Lung (tissue), 12 donors: Measurements from ENCODE around the gene DEPDC5. TPM values are rescaled to one million over a fixed set of nuclear protein-coding genes. Genes with fewer than 3 reads are reported as not detected.
"Not testable (repeated sequence)": the region's sequence is repeated elsewhere in the genome, so short reads cannot be mapped to it uniquely, and the experiment has no call there.

Experiments
- ATAC-seq: fragments of 200-7000 bp; cut with Tn5 transposase; one replicate; pipeline ENCODE4 v1.9.1; 2020; ENCODE audit warnings: moderate number of reproducible peaks; ENCODE audit not compliant: insufficient read depth, low FRiP score
- DNase-seq, 3 donors: peaks; one replicate each; pipeline ENCODE4 v3.0.0-alpha.2; 2013 to 2017
- H3K27ac ChIP-seq, 2 donors: one replicate each; pipeline ENCODE4 v1.5.1; 2013; ENCODE audit warnings: mild to moderate bottlenecking in 2 of 2, moderate library complexity in 2 of 2, control low read depth in 1 of 2, inconsistent platforms in 1 of 2, low read depth in 1 of 2, low read length in 1 of 2
- H3K27me3 ChIP-seq, 3 donors: one replicate each; pipeline ENCODE4 v1.5.1; 2013; ENCODE audit warnings: low read length in 2 of 3; ENCODE audit not compliant: control insufficient read depth in 3 of 3, insufficient read depth in 3 of 3
- H3K36me3 ChIP-seq, 4 donors: one replicate each; pipeline ENCODE4 v1.5.1; 2013; ENCODE audit warnings: low read length in 4 of 4, mild to moderate bottlenecking in 1 of 4, moderate library complexity in 1 of 4; ENCODE audit not compliant: control insufficient read depth in 4 of 4, insufficient read depth in 4 of 4
- H3K4me1 ChIP-seq, 5 donors: one replicate each; pipeline ENCODE4 v1.5.1; 2013; ENCODE audit warnings: low read length in 5 of 5, mild to moderate bottlenecking in 2 of 5, moderate library complexity in 1 of 5; ENCODE audit not compliant: control insufficient read depth in 5 of 5, insufficient read depth in 5 of 5
- H3K4me3 ChIP-seq: one replicate; pipeline ENCODE4 v1.5.1; 2013; ENCODE audit warnings: mild to moderate bottlenecking, control low read depth, moderate library complexity
- H3K9ac ChIP-seq, 2 donors: one replicate each; pipeline ENCODE4 v1.5.1; 2013; ENCODE audit warnings: low read length in 2 of 2, control low read depth in 1 of 2; ENCODE audit not compliant: insufficient read depth in 1 of 2
- H3K9me3 ChIP-seq, 4 donors: one replicate each; pipeline ENCODE4 v1.5.1; 2013; ENCODE audit warnings: low read length in 3 of 4, mild to moderate bottlenecking in 1 of 4, moderate library complexity in 1 of 4; ENCODE audit not compliant: control insufficient read depth in 4 of 4, insufficient read depth in 3 of 4
- CTCF ChIP-seq: IDR thresholded peaks from 2 replicates; pipeline ENCODE4 v1.5.1; 2012; ENCODE audit warnings: mild to moderate bottlenecking; ENCODE audit errors: control extremely low read depth, extremely low read depth
- WGBS, 2 donors: extraction: QIAGEN DNeasy Blood & Tissue Kit; methylation state at CpG; one replicate each; pipeline ENCODE4 v1.1.7; 2013; 5-methylcytosine and 5-hydroxymethylcytosine counted together
- polyA plus RNA-seq, 2 donors: library from polyadenylated mRNA; stranded (reverse); fragments of 200-250 nt; gene quantifications; one replicate each; pipeline ENCODE4 v1.2.1, GENCODE V29; 2013
- total RNA-seq, 2 donors: library from RNA; depleted of rRNA in 1 of 2; stranded (reverse); fragments of >200 nt in 1 of 2; gene quantifications; one replicate each; pipeline ENCODE4 v1.2.1, GENCODE V29; 2014 to 2021
- donor health status: control.
- donor health status: control.
- donor health status: Bipolar disorder and iron deficiency.
- donor health status: healthy.
- donor health status: DM: yes; HTN: yes; CAD: no.

Gene DEPDC5
- total and polyA plus RNA-seq, 4 donors, result 6.6 to 29.0 (median 16.3) TPM

- no peaks in the 10 kb centered on the region for H3K27me3 ChIP-seq
- H3K4me3 ChIP-seq, result no peak overlapping the region
- no peaks in the 10 kb centered on the region for H3K4me1 ChIP-seq
- H3K27ac ChIP-seq, result no peak overlapping the region
- TF ChIP-seq CTCF, result no peak
- no peak overlapping the region for H3K9ac ChIP-seq
- 95 to 96% methylated on average over 7 of the region's 7 CpGs for WGBS, 2 donors
- no peaks in the 10 kb centered on the region for H3K9me3 ChIP-seq
- no peak for DNase-seq
- no peak for ATAC-seq
- peaks cover 26 to 50% (median 40%) of the 10 kb centered on the region in 4 donors for H3K36me3 ChIP-seq
These were observed 48.8 kb downstream of the DEPDC5 start for GRCh38 chr22:31802575-31802974.

- Histone ChIP-seq H3K9me3 (no peaks in the 10 kb centered on the region), H3K4me3 (no peak overlapping the region), H3K9ac (no peak overlapping the region), H3K27ac (no peak overlapping the region), H3K36me3 (peaks cover 26 to 51% (median 36%) of the 10 kb centered on the region in 4 donors), H3K4me1 (no peaks in the 10 kb centered on the region), H3K27me3 (no peaks in the 10 kb centered on the region)
- no peak for DNase-seq
- TF ChIP-seq CTCF, result no peak
- WGBS, 2 donors, result 71 to 90% methylated on average over 4 of the region's 4 CpGs
- ATAC-seq, result no peak
These were observed 52.9 kb downstream of the DEPDC5 start for GRCh38 chr22:31806751-31807150.

- no peak overlapping the region for H3K9ac ChIP-seq
- H3K27ac ChIP-seq, result no peak overlapping the region
- DNase-seq, result peak in 1 of 3 donors; percentile 3
- H3K36me3 ChIP-seq, result peaks cover 32 to 41% (median 34%) of the 10 kb centered on the region in 4 donors
- H3K4me3 ChIP-seq, result no peak overlapping the region
- H3K27me3 ChIP-seq, result no peaks in the 10 kb centered on the region
- ATAC-seq, result no peak
- H3K4me1 ChIP-seq, result no peaks in the 10 kb centered on the region
- H3K9me3 ChIP-seq, result no peaks in the 10 kb centered on the region
- WGBS, 2 donors, result 87 to 89% methylated on average over 6 of the region's 6 CpGs
- no peak for TF ChIP-seq CTCF
These were observed 59.3 kb downstream of the DEPDC5 start for GRCh38 chr22:31812977-31813605.

GRCh38 chr22:31813898-31814297, 60.1 kb downstream of the DEPDC5 start:
- H3K4me3 ChIP-seq, ATAC-seq, H3K27me3 ChIP-seq, H3K4me1 ChIP-seq, H3K27ac ChIP-seq, H3K9me3 ChIP-seq, H3K9ac ChIP-seq, DNase-seq: not testable (repeated sequence)
- 93% methylated on average over 7 of the region's 7 CpGs for WGBS, 2 donors
- H3K36me3 ChIP-seq, result peaks cover 36 to 47% (median 41%) of the 10 kb centered on the region in 4 donors
